Activated naive CD8-positive, alpha-beta T cell (primary cell): ENCODE data around the gene ARAP3.

ENCODE experiments used
- H3K27ac Mint-ChIP-seq: one replicate; pipeline ENCODE4 v1.8.0; 2021; ENCODE audit warnings: mixed read lengths
- H3K27me3 Mint-ChIP-seq: one replicate; pipeline ENCODE4 v1.8.0; 2021; ENCODE audit warnings: mixed read lengths
- H3K36me3 Mint-ChIP-seq: one replicate; pipeline ENCODE4 v1.8.0; 2021; ENCODE audit warnings: mixed read lengths
- H3K4me1 Mint-ChIP-seq: one replicate; pipeline ENCODE4 v1.8.0; 2021; ENCODE audit warnings: low read depth, mixed read lengths
- H3K4me3 Mint-ChIP-seq: one replicate; pipeline ENCODE4 v1.8.0; 2021; ENCODE audit warnings: mild to moderate bottlenecking, mixed read lengths
- H3K9me3 Mint-ChIP-seq: one replicate; pipeline ENCODE4 v1.8.0; 2021; ENCODE audit warnings: low read depth, mixed read lengths

Gene ARAP3

DNA sequence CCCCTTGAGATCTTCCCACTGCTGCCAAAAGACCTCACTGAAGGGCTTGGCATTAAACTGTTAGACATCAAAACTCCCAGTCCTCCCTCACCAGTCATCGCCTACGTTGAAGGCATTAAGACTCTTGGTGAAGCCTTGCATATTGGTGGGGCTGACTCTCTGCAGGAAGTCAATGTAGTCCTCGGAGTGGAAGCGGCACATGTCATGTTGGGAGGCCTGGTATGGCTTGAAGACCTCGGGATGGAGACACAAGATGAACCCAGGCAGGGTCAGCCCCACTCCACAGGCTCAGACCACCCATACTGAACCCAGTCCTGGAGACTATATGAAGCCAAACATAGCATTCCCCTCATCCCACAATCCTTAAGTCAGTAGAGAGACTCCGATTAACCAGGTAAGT, 47.3 kb downstream of the ARAP3 start:
- H3K27ac Mint-ChIP-seq, result no peak overlapping the region

DNA sequence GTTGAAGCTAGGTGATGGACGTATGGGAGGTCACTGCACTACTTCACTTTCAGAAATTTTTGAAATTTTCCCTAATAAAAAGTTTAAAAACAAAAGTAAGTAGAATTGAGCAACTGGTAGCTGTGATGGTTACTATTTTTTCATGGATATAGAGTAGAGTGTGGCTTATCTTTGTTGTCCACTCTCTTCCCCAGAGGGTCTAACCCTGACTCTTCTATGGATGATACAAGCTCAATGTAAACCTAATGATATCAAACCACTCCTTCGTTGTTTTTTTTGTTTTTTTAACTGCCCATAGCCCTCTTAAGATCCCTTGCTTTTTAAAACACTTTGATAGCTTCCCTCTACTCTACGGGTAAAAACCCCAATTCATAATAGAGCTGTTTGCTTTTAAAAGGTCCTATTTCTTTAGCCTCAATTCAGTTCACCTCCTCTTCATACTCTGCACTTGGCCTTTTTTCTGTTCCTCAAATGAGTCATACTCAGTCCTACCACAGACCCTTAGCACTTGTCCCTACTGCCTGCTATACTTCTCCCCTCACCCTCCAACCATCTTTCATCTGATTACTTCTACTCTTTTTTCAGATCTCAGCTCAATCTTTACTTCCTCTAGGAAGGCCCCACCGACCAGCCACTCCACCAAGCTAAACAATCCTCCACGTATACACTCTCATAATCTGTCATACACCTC, 48.0 kb downstream of the ARAP3 start:
- no peaks in the 10 kb centered on the region for H3K9me3 Mint-ChIP-seq
- peak overlapping the region; percentile 48 for H3K27ac Mint-ChIP-seq
- H3K4me3 Mint-ChIP-seq, result peak overlapping the region; percentile 28
- H3K36me3 Mint-ChIP-seq, result peaks cover 3% of the 10 kb centered on the region
- peaks cover 42% of the 10 kb centered on the region for H3K4me1 Mint-ChIP-seq
- H3K27me3 Mint-ChIP-seq, result no peaks in the 10 kb centered on the region

More for the DNA sequence above, 47.3 kb downstream of the ARAP3 start:
- H3K4me3 Mint-ChIP-seq, result peak overlapping the region; percentile 94
- peaks cover 3% of the 10 kb centered on the region for H3K36me3 Mint-ChIP-seq
- no peaks in the 10 kb centered on the region for H3K9me3 Mint-ChIP-seq
- peaks cover 43% of the 10 kb centered on the region for H3K4me1 Mint-ChIP-seq
- no peaks in the 10 kb centered on the region for H3K27me3 Mint-ChIP-seq

DNA sequence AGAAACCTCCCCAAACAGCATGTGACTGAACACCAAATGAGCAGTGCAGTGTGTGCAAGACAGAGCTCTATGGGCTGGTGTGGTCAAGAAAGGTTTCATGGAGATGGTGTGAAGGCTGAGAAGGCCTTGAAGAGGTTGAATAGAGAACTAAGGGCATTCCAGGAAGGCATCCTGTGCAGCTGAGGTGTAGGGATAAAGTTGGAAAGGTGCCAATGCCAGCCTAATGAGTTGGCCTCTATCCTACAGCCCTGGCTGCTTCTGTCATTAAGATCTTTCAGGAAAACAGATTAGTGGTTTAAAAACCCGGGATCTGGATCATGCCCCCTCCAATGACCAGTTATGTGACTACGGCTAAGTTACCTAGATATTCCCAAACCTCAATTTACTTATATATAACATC, 49.4 kb downstream of the ARAP3 start:
- peaks cover 32% of the 10 kb centered on the region for H3K4me1 Mint-ChIP-seq
- H3K4me3 Mint-ChIP-seq, result no peak overlapping the region
- H3K27me3 Mint-ChIP-seq, result no peaks in the 10 kb centered on the region
- no peak overlapping the region for H3K27ac Mint-ChIP-seq
- no peaks in the 10 kb centered on the region for H3K9me3 Mint-ChIP-seq
- peaks cover 3% of the 10 kb centered on the region for H3K36me3 Mint-ChIP-seq

DNA sequence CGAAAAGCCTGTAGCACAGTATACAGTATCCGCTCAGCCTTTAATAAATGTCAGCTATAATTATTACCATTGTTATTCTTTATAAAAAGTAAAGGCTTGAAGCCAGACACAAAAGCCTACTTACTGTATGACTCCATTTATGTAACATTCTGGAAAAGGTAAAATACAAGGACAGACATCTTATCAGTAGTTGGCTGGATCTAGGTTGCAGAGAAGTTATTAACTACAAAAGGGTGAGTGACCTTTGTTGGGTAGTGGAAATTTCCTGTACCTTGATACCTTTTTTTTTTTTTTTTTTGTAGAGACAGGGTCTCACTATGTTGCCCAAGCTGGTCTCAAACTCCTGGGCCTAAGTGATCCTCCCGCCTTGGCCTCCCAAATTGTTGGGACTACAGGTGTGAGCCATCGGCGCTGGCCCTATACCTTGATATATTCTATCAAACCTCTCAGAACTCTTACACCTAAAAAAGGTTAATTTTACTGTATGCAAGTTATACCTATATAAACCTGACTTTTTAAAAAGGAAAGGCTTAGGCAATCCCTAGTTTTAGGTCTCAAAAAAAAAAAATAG, 51.4 kb downstream of the ARAP3 start:
- Mint-ChIP-seq H3K4me3 (no peak overlapping the region), H3K4me1 (peaks cover 25% of the 10 kb centered on the region), H3K9me3 (no peaks in the 10 kb centered on the region), H3K27me3 (no peaks in the 10 kb centered on the region), H3K27ac (no peak overlapping the region), H3K36me3 (peaks cover 3% of the 10 kb centered on the region)

GRCh38 chr5:141628175-141628788, 53.7 kb downstream of the ARAP3 start:
- Mint-ChIP-seq H3K36me3 (peaks cover 8% of the 10 kb centered on the region), H3K27me3 (no peaks in the 10 kb centered on the region), H3K4me1 (peaks cover 15% of the 10 kb centered on the region), H3K9me3 (no peaks in the 10 kb centered on the region), H3K4me3 (no peak overlapping the region), H3K27ac (no peak overlapping the region)

- Mint-ChIP-seq H3K36me3 (peaks cover 11% of the 10 kb centered on the region), H3K4me1 (peaks cover 21% of the 10 kb centered on the region), H3K9me3 (no peaks in the 10 kb centered on the region), H3K27me3 (no peaks in the 10 kb centered on the region), H3K27ac (peak overlapping the region; percentile 80), H3K4me3 (peak overlapping the region; percentile 41)
These were observed 58.4 kb downstream of the ARAP3 start for GRCh38 chr5:141623611-141624010.

DNA sequence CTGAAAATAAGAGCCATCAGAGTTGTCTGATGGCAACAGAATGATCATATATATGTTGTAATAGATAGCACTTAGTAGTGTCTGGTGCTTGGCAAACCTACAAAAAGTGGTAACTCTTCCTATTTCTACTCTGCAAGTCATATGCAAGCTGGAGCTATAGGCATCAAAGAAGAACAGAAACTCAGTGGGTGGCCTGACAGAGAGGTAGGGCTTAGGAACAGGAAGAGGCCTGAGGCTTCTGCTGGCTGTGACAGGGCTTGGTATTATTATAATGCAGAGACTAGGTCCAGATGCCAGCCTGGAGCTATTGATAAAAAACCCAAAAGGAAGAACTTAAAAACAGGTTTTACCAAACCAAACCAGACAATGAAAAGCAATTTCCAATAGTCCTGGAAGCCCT, 58.8 kb downstream of the ARAP3 start:
- H3K36me3 Mint-ChIP-seq, result peaks cover 11% of the 10 kb centered on the region
- H3K27me3 Mint-ChIP-seq, result no peaks in the 10 kb centered on the region
- H3K9me3 Mint-ChIP-seq, result no peaks in the 10 kb centered on the region
- peaks cover 21% of the 10 kb centered on the region for H3K4me1 Mint-ChIP-seq
- H3K4me3 Mint-ChIP-seq, result peak overlapping the region; percentile 41
- H3K27ac Mint-ChIP-seq, result peak overlapping the region; percentile 80

GRCh38 chr5:141618804-141619554, 63.1 kb downstream of the ARAP3 start, which contains the start of gene DIAPH1:
Gene DIAPH1 (minus strand): TSS chr5:141619000. CDS start chr5:141618914, 86 bp downstream.
- no peaks in the 10 kb centered on the region for H3K27me3 Mint-ChIP-seq
- peaks cover 53% of the 10 kb centered on the region for H3K4me1 Mint-ChIP-seq
- peak within 1 kb of the TSS; percentile 99 for H3K4me3 Mint-ChIP-seq
- H3K36me3 Mint-ChIP-seq, result peaks cover 11% of the 10 kb centered on the region
- peak within 1 kb of the TSS; percentile 96 for H3K27ac Mint-ChIP-seq
- no peaks in the 10 kb centered on the region for H3K9me3 Mint-ChIP-seq

DNA sequence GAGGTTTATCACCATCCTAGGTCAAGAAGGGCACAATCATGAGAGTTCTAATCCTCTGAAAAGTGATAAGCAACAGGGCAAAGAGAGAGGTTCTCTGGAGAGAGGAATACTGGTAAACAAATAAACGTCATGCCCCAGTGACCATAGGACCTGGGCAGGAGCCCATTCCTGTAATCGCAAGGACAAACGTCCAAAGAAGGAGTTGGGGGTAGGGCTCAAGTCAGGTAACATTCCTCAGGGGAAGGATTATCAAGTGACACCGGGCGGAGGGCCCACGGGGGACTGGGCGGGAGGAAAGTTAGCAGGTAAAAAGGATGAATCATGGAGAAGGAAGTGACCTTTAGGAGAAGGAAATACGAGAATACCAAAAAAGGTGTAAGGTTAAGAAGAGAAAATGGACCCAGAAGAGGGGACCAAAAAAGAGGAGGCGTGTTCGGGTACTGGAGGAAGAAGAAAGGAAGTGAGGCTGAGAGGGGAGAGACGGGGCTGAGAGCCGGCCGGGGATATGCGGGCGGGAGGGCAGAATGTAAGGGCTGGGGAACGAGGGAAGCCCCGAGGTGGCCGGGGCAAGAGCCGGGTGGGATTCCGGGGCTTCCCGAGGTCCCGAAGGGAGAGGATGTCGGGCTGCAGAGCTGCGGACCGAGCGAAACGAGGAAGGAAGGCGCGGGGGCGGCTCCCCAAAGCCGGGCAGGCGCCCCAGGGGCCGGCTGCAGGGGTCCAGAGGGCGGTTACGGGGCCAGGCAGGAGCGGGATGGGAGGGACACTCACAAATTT, 63.8 kb downstream of the ARAP3 start:
- Mint-ChIP-seq H3K27me3 (no peaks in the 10 kb centered on the region), H3K9me3 (no peaks in the 10 kb centered on the region), H3K4me3 (peak overlapping the region; percentile 99), H3K27ac (peak overlapping the region; percentile 96), H3K36me3 (peaks cover 8% of the 10 kb centered on the region), H3K4me1 (peaks cover 53% of the 10 kb centered on the region)

GRCh38 chr5:141617682-141618029, 64.4 kb downstream of the ARAP3 start:
- Mint-ChIP-seq H3K4me3 (peak overlapping the region; percentile 99), H3K4me1 (peaks cover 56% of the 10 kb centered on the region), H3K36me3 (peaks cover 6% of the 10 kb centered on the region)

GRCh38 chr5:141617128-141617527, 64.9 kb downstream of the ARAP3 start:
- Mint-ChIP-seq H3K27ac (peak overlapping the region; percentile 96), H3K9me3 (no peaks in the 10 kb centered on the region), H3K36me3 (peaks cover 6% of the 10 kb centered on the region), H3K4me1 (peaks cover 61% of the 10 kb centered on the region), H3K4me3 (peak overlapping the region; percentile 99), H3K27me3 (no peaks in the 10 kb centered on the region)

More at GRCh38 chr5:141617682-141618029, 64.4 kb downstream of the ARAP3 start:
- no peaks in the 10 kb centered on the region for H3K9me3 Mint-ChIP-seq
- H3K27ac Mint-ChIP-seq, result peak overlapping the region; percentile 96
- H3K27me3 Mint-ChIP-seq, result no peaks in the 10 kb centered on the region

DNA sequence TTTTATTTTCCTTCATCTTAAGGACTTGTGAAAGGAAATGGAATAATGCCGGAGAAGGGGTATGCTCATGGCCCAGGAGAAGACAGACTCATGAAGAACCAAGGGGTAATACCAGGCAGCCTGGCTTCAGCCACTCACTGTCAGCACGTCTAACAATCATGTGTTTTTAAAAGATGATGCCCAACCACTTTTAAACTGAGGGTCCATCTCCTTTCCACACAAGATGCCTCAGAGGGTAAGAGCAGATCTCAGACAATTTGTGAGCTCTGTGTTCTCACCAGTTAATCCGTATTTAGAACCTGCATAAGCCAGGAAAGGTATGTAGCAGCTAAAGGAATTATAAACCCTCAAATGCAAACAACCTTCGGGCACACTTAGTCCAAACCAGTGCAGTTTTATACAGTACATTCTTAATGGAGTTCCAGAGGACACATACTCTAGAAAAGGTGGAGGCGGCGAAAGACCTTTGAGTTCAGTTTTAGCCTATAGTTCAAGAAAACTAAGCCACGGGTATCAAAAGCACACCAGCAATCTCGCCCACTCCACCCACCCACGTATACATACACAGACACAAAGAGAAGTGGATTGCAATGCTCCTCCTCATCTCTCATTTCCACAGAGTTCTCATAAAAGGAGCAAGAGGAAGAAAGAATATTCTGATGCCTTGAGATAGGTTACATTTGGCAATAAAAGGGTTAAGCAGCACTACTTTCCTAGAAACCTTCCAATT, 65.9 kb downstream of the ARAP3 start:
- Mint-ChIP-seq H3K27me3 (no peaks in the 10 kb centered on the region), H3K4me1 (peaks cover 64% of the 10 kb centered on the region), H3K9me3 (no peaks in the 10 kb centered on the region), H3K27ac (peak overlapping the region; percentile 96), H3K36me3 (peaks cover 10% of the 10 kb centered on the region), H3K4me3 (peak overlapping the region; percentile 99)

DNA sequence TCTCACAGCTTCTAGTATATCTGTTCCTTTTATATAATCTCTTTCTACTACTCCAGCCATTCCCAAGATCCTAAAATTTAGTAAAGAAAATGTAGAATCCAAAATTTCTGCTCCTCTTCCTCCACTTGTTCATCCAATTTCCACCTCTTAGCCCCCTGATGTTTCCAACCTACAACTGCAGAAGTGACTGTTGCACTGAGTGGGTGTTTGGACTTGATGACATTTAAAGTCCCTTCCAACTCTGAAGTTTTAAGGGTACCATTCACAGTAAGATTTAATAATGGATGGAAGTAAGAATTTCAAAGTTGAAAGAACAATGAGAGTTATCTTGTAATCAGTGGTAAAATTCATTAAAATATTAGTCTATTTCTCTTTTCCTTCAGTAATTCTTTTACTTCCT, 68.7 kb downstream of the ARAP3 start:
- H3K4me1 Mint-ChIP-seq, result peaks cover 82% of the 10 kb centered on the region
- peak overlapping the region; percentile 69 for H3K4me3 Mint-ChIP-seq
- H3K9me3 Mint-ChIP-seq, result no peaks in the 10 kb centered on the region
- peaks cover 13% of the 10 kb centered on the region for H3K36me3 Mint-ChIP-seq
- H3K27ac Mint-ChIP-seq, result peak overlapping the region; percentile 35
- H3K27me3 Mint-ChIP-seq, result no peaks in the 10 kb centered on the region

DNA sequence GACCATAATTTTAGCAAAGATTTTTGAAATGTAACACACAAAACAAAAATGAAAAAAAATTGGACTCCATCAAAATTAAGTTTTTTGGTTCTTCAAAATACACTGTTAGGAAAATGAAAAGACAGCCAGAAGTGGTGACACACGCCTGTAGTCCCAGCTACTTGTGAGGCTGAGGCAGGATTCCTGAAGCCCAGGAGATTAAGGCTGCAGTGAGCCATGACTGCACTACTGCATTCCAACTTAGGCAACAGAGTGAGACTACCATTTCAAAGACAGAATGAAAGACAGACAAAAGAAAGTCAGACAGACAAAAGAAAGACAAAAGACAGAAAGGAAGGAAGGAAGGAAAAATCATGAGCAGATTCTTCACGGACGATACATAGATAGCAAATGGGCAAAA, 70.7 kb downstream of the ARAP3 start:
- H3K36me3 Mint-ChIP-seq, result peaks cover 16% of the 10 kb centered on the region

More for the DNA sequence above, 70.7 kb downstream of the ARAP3 start:
- Mint-ChIP-seq H3K27ac (peak overlapping the region; percentile 88), H3K4me3 (peak overlapping the region; percentile 72), H3K4me1 (peaks cover 86% of the 10 kb centered on the region), H3K27me3 (no peaks in the 10 kb centered on the region), H3K9me3 (no peaks in the 10 kb centered on the region)
